Fibroblast of mammary gland (primary cell): ENCODE data around the gene VWC2.

Experiments used
- DNase-seq: peaks from one replicate; pipeline ENCODE4 v3.0.0-alpha.2; 2010; ENCODE audit warnings: low read depth
- H3K4me3 ChIP-seq: 2 replicates; pipeline ENCODE4 v1.5.1; 2011; ENCODE audit warnings: low read depth, mild to moderate bottlenecking, low read length, moderate library complexity; ENCODE audit not compliant: control insufficient read depth
- CTCF ChIP-seq: conservative IDR thresholded peaks from 2 replicates; pipeline ENCODE4 v1.5.1; 2011; ENCODE audit warnings: low read depth, low read length, inconsistent platforms; ENCODE audit not compliant: control insufficient read depth, insufficient read depth

VWC2 gene

GRCh38 chr7:49797987-49798660 lies 24.7 kb downstream of the VWC2 start:
- no peak for TF ChIP-seq CTCF
- no peak for DNase-seq
- no peak overlapping the region for H3K4me3 ChIP-seq

GRCh38 chr7:49800031-49800430 lies 26.6 kb downstream of the VWC2 start:
- DNase-seq, result no peak
- no peak for TF ChIP-seq CTCF

DNA sequence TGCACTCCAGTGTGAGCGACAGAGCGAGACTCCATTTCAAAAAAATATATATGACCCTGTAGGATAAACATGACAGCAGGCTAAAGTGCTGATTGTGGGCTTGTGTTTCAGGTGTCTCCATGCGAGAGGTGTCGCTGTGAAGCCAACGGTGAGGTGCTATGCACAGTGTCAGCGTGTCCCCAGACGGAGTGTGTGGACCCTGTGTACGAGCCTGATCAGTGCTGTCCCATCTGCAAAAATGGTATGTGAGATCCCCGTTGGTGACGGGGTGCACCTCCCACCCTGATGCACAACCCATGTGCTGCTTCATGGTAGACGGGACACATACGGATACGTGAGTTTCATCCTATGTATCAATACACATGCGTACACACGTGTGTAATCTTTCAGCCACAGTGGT lies 29.2 kb downstream of the VWC2 start:
- no peak overlapping the region for H3K4me3 ChIP-seq
- DNase-seq, result no peak
- no peak for TF ChIP-seq CTCF

More at GRCh38 chr7:49800031-49800430, 26.6 kb downstream of the VWC2 start:
- no peak overlapping the region for H3K4me3 ChIP-seq

- no peak for TF ChIP-seq CTCF
- DNase-seq, result no peak
- no peak overlapping the region for H3K4me3 ChIP-seq
Measured at GRCh38 chr7:49803812-49804211, 30.4 kb downstream of the VWC2 start.

GRCh38 chr7:49805371-49806007 lies 32.1 kb downstream of the VWC2 start:
- no peak for TF ChIP-seq CTCF
- DNase-seq, result no peak
- H3K4me3 ChIP-seq, result no peak overlapping the region

GRCh38 chr7:49812534-49812933 lies 39.1 kb downstream of the VWC2 start:
- no peak overlapping the region for H3K4me3 ChIP-seq
- DNase-seq, result no peak

More at GRCh38 chr7:49812534-49812933, 39.1 kb downstream of the VWC2 start:
- TF ChIP-seq CTCF, result no peak
